ENCODE measurements around the gene VPS13D. TPM values are rescaled to one million over a fixed set of nuclear protein-coding genes. Genes with fewer than 3 reads are reported as not detected.

VPS13D gene
- total and polyA plus RNA-seq, 2 donors from 2014 or later, result 19.4 to 75.8 TPM

DNA sequence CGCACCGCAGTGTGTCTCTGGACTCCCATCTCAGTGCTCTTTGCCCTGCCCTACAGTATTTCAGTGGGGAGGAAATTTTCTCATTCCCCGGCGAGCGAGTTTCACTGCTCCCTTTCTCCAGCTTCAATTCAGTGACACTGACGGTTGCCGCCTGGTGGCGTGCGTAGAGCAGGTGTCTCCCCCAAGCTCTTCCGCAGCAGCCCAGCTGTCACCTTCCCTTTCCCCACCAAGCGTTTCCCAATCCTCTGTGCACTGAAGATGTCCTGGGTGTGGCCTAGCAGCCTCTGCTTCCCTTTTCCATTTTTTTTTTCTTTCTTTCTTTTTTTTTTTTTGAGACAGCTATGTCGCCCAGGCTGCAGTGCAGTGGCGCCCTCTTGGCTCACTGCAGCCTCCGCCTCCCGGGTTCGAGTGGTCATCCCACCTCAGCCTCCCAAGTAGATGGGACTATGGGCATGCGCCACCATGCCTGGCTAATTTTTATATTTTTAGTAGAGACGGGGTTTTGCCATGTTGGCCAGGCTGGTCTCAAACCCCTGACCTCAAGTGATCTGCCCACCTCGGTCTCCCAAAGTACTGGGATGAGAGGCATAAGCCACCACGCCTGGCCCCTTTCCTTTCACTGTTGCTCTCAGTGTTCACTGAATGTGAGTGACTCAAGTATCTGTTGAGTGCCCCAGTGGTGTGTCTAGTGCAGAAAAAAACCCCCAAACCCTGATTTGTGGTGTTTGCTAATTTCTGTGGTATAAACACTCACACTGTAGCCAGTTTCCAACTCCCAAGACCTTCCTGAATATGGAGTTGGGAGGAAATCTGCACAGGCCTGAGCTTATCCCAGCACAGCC lies 33.0 kb upstream of the VPS13D start:
- Histone ChIP-seq H3K4me3 (ENCODE audit: low read length in 3 of 3) (no peak overlapping the region), H3K27ac (ENCODE audit: low read depth in 2 of 2, low read length in 2 of 2) (no peak overlapping the region), H3K4me1 (ENCODE audit: control insufficient read depth in 2 of 3, insufficient read depth in 2 of 3, low read depth in 1 of 3, low read length in 3 of 3) (no peaks in the 10 kb centered on the region), H3K9ac (ENCODE audit: low read length in 3 of 3) (no peak overlapping the region), H3K9me3 (ENCODE audit: control insufficient read depth in 2 of 3, insufficient read depth in 1 of 3, low read length in 3 of 3) (no peaks in the 10 kb centered on the region), H3K36me3 (ENCODE audit: control insufficient read depth in 2 of 3, insufficient read depth in 3 of 3, low read length in 3 of 3) (no peaks in the 10 kb centered on the region), H3K27me3 (ENCODE audit: control insufficient read depth, insufficient read depth, low read length) (no peaks in the 10 kb centered on the region)
- FAIRE-seq, result no peak
- DNase-seq, result peak in 2 of 5 donors; percentile 40 to 55
- TF ChIP-seq, protein P1, sequence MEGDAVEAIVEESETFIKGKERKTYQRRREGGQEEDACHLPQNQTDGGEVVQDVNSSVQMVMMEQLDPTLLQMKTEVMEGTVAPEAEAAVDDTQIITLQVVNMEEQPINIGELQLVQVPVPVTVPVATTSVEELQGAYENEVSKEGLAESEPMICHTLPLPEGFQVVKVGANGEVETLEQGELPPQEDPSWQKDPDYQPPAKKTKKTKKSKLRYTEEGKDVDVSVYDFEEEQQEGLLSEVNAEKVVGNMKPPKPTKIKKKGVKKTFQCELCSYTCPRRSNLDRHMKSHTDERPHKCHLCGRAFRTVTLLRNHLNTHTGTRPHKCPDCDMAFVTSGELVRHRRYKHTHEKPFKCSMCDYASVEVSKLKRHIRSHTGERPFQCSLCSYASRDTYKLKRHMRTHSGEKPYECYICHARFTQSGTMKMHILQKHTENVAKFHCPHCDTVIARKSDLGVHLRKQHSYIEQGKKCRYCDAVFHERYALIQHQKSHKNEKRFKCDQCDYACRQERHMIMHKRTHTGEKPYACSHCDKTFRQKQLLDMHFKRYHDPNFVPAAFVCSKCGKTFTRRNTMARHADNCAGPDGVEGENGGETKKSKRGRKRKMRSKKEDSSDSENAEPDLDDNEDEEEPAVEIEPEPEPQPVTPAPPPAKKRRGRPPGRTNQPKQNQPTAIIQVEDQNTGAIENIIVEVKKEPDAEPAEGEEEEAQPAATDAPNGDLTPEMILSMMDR (IDR thresholded peaks at IDR 0.05; ENCODE audit: borderline replicate concordance, extremely low read depth, insufficient read depth), result no peak
- intact Hi-C loops (cut with DNase I), result no loop called here

DNA sequence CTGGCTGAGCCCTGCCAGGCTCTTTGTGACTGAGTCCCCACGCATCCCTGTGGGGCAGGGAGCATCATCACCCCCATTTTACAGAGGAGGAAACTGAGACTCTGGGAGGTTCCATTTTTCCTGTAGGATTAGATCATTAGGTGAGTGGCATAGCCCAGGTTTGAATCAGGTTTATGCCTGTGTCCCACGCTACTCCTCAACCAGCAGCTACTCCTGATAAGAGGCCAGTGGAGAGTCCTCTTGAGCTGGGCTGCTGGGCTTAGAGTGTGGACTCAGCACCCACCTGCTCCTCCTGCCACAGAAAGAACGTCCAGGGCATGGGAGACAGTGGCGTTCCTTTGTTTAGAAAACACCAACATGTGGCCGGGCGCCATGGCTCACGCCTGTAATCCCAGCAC lies 32.3 kb upstream of the VPS13D start:
- H3K36me3 ChIP-seq (ENCODE audit: control insufficient read depth in 2 of 3, insufficient read depth in 3 of 3, low read length in 3 of 3), result no peaks in the 10 kb centered on the region
- intact Hi-C loops (cut with DNase I), result no loop called here
- H3K9me3 ChIP-seq (ENCODE audit: control insufficient read depth in 2 of 3, insufficient read depth in 1 of 3, low read length in 3 of 3), result no peaks in the 10 kb centered on the region
- TF ChIP-seq, protein P1 (IDR thresholded peaks at IDR 0.05; ENCODE audit: borderline replicate concordance, extremely low read depth, insufficient read depth), result no peak
- no peaks in the 10 kb centered on the region for H3K4me1 ChIP-seq (ENCODE audit: control insufficient read depth in 2 of 3, insufficient read depth in 2 of 3, low read depth in 1 of 3, low read length in 3 of 3)
- no peak overlapping the region for H3K9ac ChIP-seq (ENCODE audit: low read length in 3 of 3)
- FAIRE-seq (no peak), DNase-seq (peak in 1 of 5 donors; percentile 35)
- no peak overlapping the region for H3K27ac ChIP-seq (ENCODE audit: low read depth in 2 of 2, low read length in 2 of 2)
- H3K27me3 ChIP-seq (ENCODE audit: control insufficient read depth, insufficient read depth, low read length), result no peaks in the 10 kb centered on the region
- no peak overlapping the region for H3K4me3 ChIP-seq (ENCODE audit: low read length in 3 of 3)

DNA sequence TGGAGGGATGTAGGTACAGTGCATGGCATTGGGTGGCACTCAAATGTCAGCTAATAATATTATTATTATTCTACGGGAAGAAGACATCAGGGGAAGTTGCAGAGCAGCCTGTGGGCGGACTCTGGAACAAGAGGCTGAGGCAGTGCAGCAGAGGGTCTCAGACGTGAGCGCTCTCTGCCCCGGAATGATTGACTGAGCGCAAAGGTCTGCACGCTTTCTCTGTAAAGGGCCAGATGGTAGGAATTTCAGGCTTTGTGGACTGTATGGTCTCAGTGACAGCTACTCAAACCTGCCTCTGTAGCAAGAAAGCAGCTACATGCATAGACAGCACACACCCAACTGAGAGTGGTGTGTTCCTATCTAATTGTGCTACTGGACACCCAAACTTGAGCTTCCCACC lies 29.6 kb upstream of the VPS13D start:
- no peaks in the 10 kb centered on the region for H3K9me3 ChIP-seq (ENCODE audit: control insufficient read depth in 2 of 3, insufficient read depth in 1 of 3, low read length in 3 of 3)
- no peaks in the 10 kb centered on the region for H3K36me3 ChIP-seq (ENCODE audit: control insufficient read depth in 2 of 3, insufficient read depth in 3 of 3, low read length in 3 of 3)
- intact Hi-C loops (cut with DNase I), result no loop called here
- H3K9ac ChIP-seq (ENCODE audit: low read length in 3 of 3), result no peak overlapping the region
- DNase-seq (no peak), FAIRE-seq (no peak)
- H3K27ac ChIP-seq (ENCODE audit: low read depth in 2 of 2, low read length in 2 of 2), result no peak overlapping the region
- no peaks in the 10 kb centered on the region for H3K27me3 ChIP-seq (ENCODE audit: control insufficient read depth, insufficient read depth, low read length)
- H3K4me1 ChIP-seq (ENCODE audit: control insufficient read depth in 2 of 3, insufficient read depth in 2 of 3, low read depth in 1 of 3, low read length in 3 of 3), result no peaks in the 10 kb centered on the region
- TF ChIP-seq, protein P1 (IDR thresholded peaks at IDR 0.05; ENCODE audit: borderline replicate concordance, extremely low read depth, insufficient read depth), result no peak
- no peak overlapping the region for H3K4me3 ChIP-seq (ENCODE audit: low read length in 3 of 3)

All from kidney (tissue), 14 donors.